HG02763 (cell line): ENCODE results near the gene NUP210.
"Not testable (repeated sequence)": the region's sequence is repeated elsewhere in the genome, so short reads cannot be mapped to it uniquely, and the experiment has no call there.

ENCODE experiments used
- ATAC-seq: cut with Tn5 transposase; IDR thresholded peaks from one replicate; pipeline ENCODE4 v1.9.1; 2021; ENCODE audit warnings: mild to moderate bottlenecking, moderate library complexity; ENCODE audit not compliant: unreplicated experiment

NUP210 gene

DNA sequence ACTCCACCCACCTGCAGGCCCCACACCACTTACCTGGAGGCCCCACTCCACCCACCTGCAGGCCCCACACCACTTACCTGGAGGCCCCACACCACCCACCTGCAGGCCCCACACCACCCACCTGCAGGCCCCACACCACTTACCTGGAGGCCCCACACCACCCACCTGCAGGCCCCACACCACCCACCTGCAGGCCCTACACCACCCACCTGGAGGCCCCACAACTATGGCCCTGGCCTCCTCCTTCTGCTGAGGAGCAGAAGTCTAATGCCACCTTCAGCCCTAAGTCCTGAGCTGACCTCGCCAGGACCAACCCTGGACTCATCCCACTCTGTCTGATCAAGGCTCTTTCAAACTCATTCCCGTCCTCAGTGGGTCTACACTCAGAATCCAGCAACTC is 42.4 kb downstream of the NUP210 start:
- ATAC-seq: not testable (repeated sequence)

DNA sequence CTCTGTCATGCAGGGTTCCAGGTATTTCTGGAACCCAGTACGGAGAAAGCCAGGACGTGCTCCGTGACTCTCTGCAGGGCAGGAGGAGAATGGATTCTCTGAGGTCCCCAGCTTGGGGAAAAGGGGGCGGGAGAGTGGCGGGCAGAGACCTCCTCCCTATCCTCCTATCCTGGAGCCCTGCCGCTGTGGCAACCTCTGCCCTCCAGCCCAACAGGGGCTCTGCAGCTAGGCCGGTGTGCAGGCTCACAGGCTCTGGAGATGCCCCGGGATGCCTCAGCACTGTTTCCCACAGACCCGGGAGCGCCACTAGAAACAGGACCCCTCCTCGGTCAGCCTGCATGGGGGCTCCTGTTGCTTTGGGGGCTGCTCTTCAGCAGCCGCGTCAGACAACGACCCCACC is 43.1 kb downstream of the NUP210 start:
- ATAC-seq: no peak

DNA sequence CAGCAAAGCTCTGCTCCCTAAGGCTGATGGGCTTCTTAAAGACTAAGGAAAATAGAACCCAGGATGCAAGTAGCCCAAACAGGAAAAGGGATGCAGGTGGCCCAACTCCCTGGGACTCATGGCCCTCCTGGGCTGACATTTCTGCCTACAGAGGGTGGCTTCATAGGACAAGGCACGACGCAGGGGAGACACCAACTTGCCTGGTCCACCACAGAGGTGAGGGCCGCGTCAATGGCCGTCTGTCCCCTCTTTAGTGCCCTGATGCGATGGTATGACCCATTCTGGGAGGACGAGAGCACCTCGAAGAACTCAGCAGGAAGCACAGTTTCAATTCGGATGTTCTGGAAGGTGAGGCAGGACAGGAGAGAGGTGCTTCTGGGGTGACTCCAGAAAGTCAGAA is 44.0 kb downstream of the NUP210 start:
- ATAC-seq: no peak

DNA sequence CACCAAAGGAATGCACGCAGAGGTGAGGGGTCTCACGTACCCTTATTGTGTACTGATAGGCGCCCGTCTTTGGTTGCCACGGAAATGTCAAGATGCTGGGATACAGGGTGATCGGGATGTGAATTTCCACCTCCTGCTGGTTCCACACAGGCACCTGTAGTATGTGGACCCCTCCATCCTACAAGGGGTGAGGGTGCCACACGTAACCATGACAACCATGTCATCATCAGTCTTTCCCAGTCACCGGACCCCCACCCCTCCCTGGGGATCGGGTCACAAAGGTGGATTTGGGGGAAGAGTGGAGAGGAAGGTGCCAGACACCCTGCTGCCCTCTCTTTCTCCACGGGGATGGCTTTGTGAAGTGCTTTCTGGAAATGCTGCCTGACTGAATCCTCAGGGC is 44.7 kb downstream of the NUP210 start:
- ATAC-seq: no peak

DNA sequence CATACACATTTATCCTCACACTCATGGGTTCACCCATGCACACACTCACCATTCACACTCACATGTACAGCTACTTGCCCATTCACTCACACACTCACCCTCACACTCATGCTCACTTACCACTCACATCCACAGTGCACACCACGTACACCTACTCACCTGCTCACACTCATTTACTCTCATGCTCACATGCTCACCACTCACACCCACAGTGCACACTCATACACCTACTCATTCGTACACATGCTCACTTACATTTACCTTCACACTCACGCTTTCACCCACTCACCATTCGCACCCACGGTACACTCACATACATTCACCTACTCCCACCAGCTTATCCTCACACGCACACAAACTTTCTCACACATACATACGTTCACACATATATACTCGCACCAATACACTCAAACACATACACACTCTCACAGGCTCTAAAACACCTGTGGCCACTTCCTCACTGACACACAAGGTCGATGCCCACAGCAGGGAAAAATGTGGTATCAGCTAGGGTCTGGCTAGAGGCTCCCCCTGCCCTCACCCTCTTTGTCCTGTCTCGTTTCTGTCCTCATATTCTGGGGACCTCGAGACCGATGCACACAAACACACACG is 46.0 kb downstream of the NUP210 start:
- ATAC-seq: no peak

DNA sequence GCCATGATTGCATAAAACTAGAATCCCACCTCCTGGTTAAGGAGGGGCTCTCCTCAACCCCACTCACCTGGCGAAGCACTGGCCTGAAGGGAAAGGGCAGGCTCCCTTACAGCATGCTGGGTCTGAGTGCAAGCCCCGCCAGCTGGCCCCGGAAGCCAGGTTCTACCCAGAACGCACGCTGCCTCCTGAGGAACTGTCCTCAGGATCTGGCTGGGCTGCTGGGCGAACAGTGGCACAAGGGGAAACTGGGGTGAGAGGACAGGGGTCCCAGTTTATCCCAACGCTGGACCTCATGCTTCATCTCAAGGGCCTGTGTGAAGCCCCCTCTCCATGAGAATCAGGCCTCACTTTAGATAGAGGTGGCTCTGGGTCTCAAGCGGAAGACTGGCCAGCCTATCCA is 47.5 kb downstream of the NUP210 start:
- ATAC-seq: no peak

DNA sequence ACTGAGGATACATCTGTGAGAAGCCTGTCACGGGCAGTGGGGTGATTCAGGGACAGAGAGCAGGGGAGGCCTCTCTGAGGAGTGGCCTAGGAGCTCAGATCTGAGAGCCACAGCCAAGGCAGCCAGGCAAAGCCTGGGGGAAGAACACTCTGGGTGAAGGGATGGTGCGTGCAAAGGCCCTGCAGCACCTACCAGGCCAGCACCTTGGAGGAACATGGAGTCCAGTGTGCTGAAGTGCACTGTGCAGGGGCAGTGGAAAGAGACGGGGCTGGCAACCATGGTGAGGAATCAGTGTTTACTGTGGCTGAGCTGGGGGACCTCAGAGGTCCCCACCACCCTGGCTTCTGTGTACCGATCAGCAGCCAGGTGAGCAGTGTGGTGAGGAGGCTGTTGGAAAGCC is 48.0 kb downstream of the NUP210 start:
- no peak for ATAC-seq

DNA sequence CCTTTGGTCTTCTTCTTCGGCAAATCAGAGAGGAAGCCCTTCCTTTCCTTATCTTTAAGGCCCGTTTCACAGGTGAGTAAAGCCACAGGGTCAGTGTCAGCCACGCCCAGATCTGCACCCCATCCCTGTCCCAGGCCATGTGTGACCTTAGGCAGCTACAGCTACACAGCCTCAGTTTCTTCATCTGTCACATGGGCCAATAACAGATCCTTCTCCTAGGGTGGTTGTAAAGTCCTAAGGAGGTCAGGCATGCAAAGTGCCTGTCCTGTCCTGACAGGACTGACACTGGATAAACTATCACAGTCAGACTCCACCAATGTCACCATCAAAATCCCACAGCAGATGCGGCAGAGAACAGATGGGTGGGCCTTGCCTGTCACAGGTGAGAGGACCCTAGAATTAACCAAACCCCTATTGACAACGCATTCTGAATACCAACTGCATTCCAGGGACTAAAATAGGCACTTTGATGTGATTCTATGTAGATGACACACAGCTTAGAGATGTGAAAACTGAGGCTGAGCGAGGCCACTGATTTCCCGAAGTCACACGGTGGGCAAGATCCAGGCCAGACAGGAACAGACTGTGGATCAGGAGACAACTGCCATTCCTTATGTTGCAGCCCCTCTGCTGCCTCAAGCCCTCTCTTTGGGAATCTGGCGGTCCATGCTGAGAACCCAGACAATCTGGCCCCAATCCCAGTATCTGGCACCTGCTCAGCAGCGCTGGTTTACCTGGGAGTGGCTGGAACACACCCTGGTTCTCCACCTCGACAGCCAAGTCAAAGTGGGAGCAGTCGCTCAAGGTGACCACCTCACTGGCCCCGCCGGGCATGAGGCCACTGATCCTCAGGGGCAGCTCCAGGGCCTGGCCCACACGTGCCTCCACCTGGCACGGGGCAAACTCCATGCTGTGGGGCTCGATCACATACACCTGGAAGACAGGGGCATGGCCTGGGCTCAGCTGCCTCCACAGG is 48.7 kb downstream of the NUP210 start:
- ATAC-seq: no peak

DNA sequence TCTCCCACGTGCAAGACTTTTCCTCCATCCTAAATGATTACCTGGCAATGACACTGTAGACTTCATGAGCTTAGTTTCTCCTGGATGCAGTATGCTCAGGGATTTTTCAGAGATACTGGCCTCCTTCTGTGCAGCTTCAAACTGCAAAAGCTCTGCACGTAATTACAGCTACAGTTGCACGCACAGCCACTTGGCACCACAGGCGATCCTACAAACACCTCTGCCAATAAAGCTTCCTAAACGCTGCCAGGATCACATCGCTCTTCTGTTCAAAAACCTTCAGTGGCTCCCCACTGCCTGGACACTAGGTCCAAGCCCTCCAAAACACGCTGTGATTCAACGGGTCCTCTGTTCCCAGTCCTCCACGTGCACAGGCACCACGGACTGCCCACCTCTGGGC is 49.5 kb downstream of the NUP210 start:
- no peak for ATAC-seq

DNA sequence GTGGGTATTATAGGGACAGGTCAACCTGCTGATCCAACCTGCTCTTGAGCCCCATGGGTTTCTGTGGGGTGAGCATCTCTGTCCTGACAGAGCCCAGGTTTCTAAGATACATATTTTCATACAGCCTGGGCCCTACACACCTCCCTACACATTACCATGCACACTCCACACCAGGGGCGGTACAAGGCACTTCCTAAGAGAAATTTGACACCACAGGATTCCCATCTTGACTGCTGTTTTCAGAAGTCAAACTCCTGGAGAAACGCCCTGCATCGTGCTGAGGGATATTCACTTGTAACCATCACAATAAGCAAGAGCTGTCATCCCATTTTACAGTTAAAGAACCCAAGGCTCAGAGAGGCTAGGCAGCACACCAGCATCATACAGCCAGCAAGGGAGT is 50.1 kb downstream of the NUP210 start:
- no peak for ATAC-seq

DNA sequence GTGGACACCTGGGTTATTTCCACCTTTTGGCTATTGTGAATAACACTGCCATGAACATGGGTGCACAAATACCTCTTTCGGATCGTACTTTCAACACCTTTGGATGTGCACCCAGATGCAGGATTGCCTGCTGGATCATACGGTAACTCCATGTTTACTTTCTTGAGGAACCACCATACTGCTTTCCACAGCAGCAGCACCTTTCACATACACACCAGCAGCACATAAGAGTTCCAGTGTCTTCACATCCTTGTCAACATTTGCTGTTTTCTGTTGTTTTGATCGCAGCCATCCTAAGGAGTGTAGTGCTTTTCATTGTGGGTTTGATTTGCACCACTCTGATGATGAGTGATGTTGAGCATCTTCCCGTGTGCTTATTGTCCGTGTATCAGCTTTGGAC is 51.3 kb downstream of the NUP210 start:
- no peak for ATAC-seq

DNA sequence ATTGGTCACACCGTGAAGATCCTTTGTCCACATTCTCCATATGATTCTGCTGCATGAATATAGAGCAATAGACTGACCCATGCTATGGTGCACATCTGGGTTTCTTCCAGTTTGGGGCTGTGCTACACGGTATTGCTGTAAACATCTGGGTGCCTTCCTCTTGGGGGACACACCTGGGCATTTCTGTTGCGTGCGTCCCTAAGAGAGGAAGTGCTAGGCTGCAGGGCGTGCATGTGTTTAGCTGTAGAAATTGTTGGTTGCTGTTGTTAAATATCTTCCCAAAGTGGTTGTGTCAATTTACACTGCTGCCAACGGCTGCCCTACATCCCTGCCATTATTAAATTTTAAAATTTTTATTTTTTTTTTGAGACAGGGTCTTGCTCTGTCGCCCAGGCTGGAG is 52.4 kb downstream of the NUP210 start:
- no peak for ATAC-seq

DNA sequence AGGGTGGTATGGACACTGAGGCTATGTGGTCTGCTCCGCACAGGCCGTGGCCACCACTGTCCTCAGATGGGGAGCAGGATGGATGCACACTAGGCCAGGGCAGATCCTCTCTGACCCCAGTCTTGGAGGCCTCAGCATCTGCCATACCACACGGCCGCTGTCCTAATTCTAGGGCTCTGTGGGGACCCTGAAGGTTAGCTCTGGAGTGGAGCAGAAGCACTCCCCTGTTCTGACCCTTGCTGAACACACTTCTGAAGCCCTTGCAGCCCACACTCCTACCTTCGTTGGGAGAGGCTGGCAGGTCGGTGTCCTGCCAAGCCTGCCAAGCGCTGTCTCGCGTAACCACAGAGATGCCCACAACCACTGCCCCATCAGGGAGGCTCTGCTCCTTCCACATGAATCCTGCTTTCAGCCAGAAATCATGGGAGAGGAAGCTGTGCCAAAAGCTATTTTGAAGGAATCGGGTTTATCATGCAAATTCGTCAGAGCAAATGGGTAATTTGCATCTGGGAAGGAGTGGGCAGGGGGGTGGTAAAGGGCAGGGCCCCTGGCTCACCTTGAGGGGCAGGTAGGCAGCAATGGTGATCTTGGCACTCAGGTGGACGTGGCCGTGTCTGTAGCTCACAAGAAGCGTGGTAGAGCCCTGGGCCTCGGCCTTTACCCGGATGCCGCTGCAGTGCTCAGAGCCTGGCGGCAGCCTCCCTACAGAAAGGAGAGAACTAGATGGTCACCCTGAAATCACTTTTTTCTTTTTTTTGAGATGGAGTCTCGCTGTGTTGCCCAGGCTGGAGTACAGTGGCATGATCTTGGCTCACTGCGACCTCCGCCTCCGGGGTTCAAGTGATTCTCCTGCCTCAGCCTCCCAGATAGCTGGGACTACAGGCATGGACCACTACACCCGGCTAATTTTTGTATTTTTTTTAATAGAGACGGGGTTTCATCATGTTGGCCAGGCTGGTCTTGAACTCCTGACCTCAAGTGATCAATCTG is 54.4 kb downstream of the NUP210 start:
- no peak for ATAC-seq

DNA sequence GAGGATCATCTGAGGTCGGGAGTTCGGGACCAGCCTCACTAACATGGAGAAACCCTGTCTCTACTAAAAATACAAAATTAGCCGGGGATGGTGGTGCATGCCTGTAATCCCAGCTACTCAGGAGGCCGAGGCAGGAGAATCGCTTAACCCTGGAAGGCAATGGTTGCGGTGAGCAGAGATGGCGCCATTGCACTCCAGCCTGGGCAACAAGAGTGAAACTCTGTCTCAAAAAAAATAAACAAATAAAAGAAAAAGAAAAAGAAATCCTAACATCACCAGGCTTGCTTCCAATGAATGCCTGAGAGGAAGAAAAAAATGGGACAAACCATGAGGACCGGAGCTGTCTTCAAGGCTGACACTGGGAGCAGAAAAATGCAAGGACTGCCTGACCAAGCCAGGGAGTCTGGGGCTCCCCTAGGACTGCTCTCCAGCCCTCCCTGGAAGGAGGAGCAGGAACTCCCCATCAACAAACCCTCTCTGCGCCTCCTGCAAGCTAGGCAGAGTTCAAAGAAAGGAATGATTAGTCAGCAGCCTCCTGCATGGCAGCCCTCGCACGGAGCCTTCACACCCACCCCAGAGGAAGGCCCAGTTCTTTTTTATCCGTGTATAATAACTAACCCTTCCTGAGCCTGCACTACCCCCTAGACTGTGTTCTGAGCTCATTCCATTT is 55.4 kb downstream of the NUP210 start:
- no peak for ATAC-seq

DNA sequence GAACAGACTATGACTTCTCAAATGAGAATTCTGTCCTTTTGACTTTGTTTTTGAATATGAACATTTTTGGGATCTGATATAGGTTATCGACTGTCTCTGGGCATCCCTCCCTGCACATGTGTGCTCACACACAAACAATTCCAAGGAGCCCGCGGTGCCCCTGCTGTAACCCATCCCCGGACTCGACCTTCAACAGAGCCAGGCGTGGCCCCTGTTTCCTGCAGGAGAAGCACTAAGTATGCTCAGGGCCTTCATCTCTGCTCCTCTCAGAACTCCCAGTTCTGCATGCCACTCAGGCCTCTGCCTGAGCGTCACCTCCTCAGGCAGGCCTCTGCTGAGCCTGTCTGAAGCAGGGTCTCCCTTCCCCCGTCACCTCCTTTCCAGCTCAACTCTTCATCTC is 57.6 kb downstream of the NUP210 start:
- ATAC-seq: no peak

DNA sequence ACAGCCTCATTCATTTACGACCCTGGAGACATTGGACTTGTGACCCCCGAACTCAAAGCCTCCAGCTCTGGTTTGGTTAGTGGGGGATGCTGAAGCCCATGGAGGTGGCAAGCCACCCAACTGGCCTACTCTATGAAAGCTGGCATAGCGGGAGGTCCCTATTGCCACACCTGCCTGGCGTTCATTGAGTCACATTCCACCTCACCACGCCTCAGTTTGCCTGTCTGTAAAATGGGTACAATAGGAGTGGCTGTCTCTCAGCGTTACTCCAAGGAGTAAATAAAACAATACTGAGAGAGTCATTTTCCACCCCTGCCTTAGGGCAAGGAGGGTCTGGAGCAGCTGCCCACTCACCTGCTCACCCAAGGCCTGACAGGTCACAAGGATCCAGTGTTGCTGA is 60.2 kb downstream of the NUP210 start:
- no peak for ATAC-seq

DNA sequence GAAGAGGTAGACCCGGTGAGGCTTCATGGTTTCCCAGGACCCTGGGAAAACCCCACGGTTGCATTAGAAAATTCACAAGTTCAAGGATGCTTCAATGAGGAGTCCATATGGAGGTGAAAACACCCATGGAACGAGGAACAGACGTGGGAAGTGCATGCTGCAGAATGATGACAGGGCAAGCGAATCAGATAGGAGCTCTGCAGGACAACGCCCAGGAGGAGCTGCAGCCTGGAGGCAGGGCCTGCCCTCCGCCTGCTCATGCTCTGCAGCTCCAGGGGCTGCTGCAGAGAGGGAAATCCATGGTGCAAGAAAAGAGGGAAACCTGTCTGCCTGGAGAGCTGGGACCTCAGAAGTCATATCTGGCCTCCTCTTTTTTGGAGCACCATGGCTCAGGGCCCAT is 61.5 kb downstream of the NUP210 start:
- ATAC-seq: no peak

DNA sequence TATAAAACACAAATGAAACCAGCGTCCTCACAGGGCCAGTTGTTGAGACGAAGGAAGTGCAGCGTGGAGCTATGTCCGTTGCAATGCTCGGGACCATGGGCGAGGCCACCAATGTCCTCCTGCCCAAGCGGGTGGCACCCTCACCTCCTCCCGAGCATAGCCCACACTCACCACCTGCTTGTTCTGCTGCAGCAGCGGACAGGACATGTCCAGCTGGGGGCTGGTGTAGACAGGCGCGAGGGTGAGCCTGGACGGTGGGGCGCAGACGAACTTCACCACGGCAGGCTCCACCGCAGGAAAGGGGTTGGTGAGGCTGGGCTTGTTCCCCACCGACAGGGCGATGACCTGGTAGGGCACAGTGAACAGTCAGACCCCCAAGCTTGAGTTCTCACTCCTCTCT is 62.1 kb downstream of the NUP210 start:
- no peak for ATAC-seq

DNA sequence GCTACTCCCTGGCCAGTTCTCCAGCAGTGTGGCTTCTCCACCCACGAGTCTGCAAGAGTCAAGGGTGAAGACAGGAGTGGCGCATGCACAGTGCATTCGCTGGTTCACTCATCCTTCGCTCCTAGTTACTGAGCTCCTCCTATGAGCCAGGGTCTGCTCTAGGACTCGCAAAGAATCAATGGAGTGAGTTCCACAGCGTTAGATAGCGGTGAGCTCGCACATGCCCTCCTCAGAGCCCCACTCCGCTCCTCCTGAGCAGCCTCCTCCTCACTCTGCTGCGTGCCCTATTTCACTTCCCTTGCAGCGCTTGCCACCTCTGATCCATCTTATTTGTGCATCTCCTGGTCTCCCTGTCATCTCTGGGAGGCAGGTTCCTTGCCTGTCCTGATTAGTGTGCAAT is 63.0 kb downstream of the NUP210 start:
- no peak for ATAC-seq

DNA sequence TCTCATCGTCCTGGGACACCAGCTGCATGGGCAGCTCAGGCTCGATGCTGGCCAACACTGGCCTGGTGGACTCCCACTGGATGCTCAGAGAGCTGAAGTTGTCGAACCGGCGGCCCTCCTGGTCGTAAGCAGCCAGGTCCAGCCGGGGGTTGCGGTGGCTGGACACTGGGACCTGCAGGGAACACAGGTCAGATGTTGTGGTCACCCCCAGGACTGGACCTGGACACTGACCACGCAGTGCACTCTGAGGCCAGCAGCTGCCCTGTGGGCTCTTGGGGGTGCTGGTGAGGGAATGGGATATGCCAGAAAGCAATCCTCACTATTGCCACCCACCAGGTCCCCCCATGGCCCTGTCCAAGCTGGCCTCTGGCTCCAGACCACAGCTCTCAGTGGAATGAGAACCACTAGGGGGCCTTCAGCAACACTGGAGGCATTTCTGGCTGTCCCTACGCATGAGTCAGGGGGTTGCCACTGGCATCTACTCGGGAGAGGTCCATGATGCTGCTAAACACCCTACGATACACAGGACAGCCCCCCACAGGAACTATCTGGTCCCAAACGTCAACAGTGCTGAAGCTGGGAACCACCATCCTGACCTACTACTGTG is 66.1 kb downstream of the NUP210 start:
- ATAC-seq: no peak
